ENCODE results near the gene CDHR3.
"Not testable (repeated sequence)": the region's sequence is repeated elsewhere in the genome, so short reads cannot be mapped to it uniquely, and the experiment has no call there.

The CDHR3 gene

DNA sequence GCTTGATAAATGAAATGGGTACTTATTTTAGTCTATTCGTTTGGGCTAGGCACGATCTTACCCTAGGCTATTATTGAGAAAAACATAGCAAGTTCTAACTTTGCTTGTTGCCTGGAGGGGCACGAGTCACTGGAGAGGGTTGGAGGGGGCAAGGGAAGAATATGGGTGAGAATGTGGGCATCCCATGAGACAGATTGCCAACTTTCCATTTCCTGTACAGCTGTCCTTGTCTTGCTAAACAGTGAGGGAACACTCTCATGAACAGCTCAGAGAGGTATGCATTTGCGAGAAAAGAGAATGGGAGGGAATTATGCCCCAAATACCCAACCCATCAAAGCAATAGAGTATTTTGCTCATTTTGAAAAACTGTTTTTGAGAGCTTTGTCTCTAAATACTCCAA lies 9.2 kb downstream of the CDHR3 start:
- DNase-seq: no peak

DNA sequence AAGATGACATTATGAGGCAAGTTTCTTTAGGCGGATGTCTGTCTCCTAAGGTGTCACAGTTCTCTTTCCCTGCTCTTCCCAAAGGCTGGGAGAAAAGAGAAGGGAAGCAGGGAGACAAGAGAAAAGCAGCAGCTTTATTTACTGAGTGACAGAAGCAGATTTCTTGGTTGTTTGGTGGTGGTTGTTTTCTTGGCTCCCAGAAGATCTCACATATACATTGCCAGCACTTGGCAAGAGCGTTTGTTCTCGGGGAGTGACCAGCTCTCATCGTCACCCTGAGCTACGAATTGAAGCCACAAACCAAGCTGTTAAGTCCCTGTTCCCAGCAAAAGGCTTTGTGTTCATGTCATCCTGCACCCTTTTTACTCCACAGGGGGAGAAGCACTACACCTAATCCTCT lies 11.4 kb downstream of the CDHR3 start:
- DNase-seq: no peak

DNA sequence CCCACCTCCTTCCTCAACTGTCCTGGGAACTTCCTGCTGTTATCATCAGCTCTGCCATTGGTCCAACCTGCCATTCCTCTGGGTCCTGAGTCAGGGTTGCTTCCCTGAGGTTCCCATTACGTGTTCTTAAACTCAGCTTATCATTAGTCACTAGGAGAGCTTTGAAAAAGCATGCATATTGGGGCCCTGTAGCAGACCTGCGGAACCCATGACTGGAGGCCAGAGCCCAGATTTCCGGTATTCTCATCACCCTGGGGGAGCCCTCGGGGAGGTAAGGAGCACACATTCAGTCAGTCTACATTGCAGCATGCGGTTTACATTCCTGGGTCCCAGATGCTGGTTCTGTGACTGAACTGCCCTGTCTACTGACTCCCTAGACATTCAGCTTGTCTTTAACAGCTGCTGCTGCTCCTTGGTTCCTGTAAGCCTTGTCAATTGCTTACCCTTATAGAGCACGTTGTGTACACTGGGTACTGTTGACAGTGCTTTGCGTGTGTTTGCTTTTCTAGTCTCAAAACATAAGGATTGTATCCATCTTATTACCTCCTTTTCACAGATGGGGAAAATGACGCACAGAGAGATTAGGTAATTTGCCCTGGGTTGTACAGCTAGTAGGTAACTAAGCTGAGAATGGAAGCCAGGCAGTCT lies 12.8 kb downstream of the CDHR3 start:
- no peak for DNase-seq

- no peak for DNase-seq
Observed at GRCh38 chr7:105976868-105977267, 13.8 kb downstream of the CDHR3 start.

- DNase-seq: no peak
Observed at GRCh38 chr7:105978035-105978434, 15.0 kb downstream of the CDHR3 start.

GRCh38 chr7:105978974-105979373 lies 15.9 kb downstream of the CDHR3 start:
- DNase-seq: no peak

DNA sequence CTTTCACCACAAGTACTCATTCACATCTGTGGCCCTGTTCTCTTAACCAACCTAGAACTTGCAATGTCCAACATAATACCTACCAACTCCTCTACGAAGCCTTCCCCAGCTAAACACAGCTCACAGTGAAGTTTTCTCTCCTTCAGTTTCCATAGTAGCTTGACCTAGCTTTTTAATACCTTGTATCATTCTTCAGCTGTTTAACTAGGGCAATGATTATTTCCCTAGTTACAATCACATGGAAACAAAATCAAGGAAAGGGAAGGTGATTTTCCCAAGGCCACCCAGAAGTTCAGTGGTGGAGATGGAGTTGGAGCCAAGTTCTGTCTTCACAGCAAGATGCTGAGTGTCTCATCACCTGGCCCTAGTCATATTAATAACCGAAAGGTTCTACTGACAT lies 16.3 kb downstream of the CDHR3 start:
- DNase-seq: no peak

DNA sequence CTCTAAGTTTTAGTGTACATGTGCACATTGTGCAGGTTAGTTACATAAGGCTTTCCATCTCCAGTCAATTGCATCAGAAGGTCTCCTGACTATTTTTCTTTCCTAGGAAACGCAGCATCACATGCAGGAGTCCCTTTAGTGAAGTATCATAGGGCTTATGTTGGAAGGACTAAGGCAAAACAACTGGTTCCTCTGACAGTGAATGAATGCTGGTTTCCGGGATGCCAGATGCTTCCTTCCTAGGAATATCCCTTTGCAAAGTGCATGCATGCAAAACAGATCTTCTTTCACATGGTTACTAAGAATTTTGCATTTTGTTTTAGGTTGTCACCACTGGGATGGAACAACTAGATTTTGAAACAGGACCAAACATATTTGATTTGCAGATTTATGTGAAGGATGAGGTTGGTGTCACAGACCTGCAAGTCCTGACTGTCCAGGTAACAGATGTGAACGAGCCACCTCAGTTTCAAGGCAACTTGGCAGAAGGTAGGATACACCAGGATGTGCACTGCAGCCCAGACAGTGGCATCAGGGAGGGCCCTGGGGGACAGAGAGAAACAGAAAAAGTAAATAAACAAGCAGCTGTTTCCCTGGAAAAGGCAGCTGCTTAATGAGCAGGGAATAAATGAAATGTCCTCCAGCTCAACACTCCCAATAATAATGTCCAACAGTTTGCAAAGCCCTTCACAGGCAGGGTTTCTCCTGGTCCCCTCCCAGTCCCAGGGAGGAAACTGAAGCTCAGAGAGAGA lies 17.8 kb downstream of the CDHR3 start:
- no peak for DNase-seq

GRCh38 chr7:105982388-105982787 lies 19.3 kb downstream of the CDHR3 start:
- no peak for DNase-seq

DNA sequence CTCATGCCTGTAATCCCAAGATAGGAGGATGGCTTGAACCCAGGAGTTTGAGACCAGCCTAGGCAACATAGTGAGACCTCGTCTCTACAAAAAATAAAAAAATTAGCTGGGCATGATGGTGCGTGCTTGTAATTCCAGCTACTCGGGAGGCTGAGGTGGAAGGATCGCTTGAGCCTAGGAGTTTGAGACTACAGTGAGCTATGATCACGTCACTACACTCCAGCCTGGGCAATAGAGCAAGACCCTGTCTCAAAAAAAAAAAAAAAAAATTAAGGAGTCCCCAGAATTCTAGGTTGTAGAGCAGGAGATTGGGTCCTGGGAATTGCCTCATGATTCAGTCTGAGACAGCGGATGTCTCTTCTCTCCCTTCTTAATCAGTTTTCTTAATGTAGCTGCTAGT lies 21.7 kb downstream of the CDHR3 start:
- DNase-seq: not testable (repeated sequence)

DNA sequence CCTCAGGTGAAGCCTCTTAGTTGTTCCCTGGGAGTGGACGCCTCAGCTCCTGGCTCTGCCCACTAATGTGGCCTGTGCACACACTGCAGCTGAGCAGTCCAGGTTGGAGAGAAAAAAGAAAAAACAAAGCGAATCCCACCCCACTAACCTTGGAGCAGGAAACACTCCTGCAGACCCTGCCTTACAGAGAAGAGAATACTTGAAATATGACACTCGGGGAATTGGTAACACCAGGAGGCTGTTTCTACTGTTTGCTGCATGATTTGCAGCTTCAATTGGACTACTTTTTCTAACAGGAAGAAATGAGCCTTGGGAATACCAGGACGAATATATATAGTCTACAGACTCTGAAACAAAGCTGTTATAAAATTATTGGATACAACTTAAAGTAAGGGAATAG lies 22.2 kb downstream of the CDHR3 start:
- DNase-seq: no peak

DNA sequence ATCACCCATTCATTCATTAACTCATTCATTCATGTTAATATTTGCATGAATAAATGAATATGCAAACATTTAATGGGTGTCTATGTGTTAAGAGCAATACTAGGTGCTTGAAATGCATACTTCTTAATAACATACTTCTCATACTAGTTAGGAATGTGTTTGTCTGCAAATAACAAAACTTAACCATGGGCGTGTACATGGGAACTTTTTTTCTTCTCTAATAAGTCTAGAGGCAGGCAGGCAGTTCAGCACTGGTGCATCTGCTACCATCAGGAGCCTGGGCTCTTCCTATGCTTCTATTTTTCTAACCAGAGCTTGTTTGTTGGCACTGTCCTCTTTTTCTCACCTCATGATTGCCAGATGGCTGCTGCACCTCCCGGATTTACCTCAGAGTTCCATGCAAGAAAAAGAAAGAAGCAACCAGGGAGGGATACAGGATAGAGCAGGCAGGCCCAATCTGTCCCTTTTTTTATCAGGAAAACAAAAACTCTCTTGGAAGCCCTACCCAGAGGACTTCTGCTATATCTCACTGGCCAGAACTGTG lies 22.7 kb downstream of the CDHR3 start:
- DNase-seq: no peak

- no peak for DNase-seq
Observed at GRCh38 chr7:105987046-105987445, 24.0 kb downstream of the CDHR3 start.

GRCh38 chr7:105988276-105988675 lies 25.2 kb downstream of the CDHR3 start:
- DNase-seq: no peak

- DNase-seq: no peak
Observed at GRCh38 chr7:105989191-105989590, 26.1 kb downstream of the CDHR3 start.

- DNase-seq: no peak
Observed at GRCh38 chr7:105989686-105990085, 26.6 kb downstream of the CDHR3 start.

- DNase-seq: no peak
Observed at GRCh38 chr7:105990141-105990540, 27.1 kb downstream of the CDHR3 start.

DNA sequence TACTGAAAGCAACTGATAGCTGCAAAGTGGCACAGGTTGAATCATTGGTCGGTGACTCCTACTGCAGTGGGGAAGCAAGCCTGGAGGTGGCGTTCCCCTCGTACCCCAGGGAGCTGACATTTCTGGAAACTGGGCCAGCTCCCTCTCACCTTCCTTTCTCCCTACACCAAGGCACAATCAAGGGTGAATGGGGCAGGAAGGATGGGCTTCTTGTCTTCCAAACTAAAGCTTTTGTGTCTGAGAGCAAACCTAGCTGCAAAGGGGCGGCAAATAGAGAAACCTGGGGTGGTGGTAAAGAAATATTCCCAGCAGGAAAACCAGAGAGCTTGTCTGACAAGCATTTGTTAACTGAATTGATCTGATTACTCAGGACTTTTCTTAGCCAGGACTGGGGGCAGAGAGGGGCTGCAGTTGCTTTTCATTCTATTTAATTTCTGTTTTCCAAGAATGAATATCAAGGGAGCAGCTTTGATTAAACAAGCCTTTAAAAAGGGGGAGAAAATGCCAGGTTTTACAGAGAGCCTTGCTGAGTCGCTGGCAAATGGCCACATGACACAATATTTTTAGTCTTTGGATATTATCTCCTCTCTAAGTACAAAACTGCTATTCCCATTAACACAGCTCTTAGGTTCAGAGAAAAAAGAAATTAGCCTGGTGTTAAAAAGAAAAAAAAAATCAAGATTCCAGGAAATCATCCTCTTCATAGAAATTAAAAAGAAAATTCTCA lies 27.8 kb downstream of the CDHR3 start:
- DNase-seq: peak; percentile 62

DNA sequence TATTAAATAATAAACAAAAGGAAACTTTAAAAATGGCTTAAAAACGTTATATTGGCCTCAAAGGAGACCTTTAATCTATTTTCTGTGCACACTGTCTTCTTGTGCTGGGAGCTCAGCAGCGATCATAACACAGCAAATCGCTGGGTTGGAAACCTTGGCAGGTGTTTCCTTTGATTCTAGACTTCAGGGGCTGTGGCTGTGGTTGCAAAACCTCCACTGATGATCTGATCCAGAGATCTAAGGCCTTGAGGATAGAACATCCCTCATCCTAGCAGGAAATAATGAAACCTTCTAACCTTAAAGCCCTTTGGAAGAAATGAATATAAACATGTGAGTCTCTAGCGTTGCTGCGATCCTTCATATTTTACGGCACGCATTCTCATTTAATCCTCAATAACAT lies 29.8 kb downstream of the CDHR3 start:
- no peak for DNase-seq

DNA sequence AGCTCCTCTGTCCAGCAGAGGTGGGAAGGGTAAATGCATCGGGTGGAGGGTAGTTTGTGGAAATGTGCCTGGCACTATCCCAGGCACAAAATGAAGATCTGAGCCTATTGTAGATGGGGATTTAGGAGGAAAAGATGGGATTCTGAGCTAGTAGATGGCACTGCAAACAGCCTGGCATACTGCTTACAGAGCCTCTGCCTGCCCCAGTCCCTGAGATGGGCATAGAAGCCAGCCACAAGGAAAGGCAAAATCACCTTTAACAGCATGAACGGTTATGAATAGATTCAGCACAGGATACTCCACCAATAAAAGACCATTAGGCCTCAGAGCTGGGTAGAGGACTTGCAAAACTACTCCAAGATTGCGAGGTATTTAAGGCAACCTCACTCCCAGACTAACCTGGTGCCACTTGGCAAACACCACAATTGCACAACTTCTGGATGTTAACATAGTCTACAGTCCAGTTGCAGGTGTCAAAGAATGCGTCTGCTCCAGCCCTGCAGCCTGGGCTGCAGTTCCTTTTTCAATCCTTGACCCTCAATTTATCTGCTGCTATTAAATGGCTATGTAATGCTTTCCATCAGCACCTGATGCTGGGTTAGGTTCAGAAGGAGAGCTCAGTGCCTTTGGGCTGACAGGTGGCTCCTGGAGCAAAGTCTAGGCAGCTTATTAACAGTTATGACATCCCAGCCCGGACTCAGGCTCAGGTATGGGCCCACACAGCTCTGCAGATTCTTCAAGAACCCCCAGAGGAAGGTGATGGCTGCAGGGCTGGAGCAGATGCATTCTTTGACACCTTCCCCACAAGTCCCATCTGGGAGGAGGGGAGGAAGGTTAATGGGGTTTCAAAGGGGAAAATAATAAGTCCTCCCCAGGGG lies 34.0 kb downstream of the CDHR3 start:
- no peak for DNase-seq

DNA sequence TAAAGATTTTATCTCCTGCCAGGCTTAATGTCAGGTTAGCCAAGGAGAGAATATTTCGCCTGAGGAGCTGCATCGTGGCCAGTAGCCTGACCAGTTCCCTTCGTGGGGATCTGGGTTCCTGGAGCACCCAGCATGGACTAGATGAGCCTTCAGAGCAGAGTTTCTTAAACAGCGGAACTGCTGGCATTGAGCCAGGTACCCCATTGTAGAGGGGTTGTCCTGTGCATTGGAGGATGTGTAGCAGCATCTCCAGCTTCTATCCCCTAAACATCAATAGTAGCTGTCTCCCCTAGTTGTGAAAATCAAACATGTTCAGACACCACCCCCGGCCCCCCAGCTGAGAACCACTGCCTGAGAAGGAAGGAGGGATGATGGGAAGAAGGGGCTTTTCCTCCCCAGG lies 36.2 kb downstream of the CDHR3 start:
- DNase-seq: no peak

GRCh38 chr7:106001196-106001595 lies 38.1 kb downstream of the CDHR3 start:
- DNase-seq: no peak

- DNase-seq: no peak
Observed at GRCh38 chr7:106001886-106002285, 38.8 kb downstream of the CDHR3 start.
